Activated naive CD4-positive, alpha-beta T cell treated with anti-CD3 and anti-CD28 coated beads, Interleukin-2, amount 50 U/mL, for 24 hours (primary cell): ENCODE results near the gene PRKCZ.
"Not testable (repeated sequence)": the region's sequence is repeated elsewhere in the genome, so short reads cannot be mapped to it uniquely, and the experiment has no call there.

Experiments used
- H3K27ac Mint-ChIP-seq: one replicate; pipeline ENCODE4 v1.8.0; 2021; ENCODE audit warnings: mild to moderate bottlenecking, mixed read lengths
- H3K27me3 Mint-ChIP-seq: one replicate; pipeline ENCODE4 v1.8.0; 2021; ENCODE audit warnings: mixed read lengths
- H3K36me3 Mint-ChIP-seq: one replicate; pipeline ENCODE4 v1.8.0; 2021; ENCODE audit warnings: mixed read lengths
- H3K4me1 Mint-ChIP-seq: one replicate; pipeline ENCODE4 v1.8.0; 2021; ENCODE audit warnings: mixed read lengths
- H3K4me3 Mint-ChIP-seq: one replicate; pipeline ENCODE4 v1.8.0; 2021; ENCODE audit warnings: mild to moderate bottlenecking, mixed read lengths
- H3K9me3 Mint-ChIP-seq: one replicate; pipeline ENCODE4 v1.8.0; 2021; ENCODE audit warnings: mixed read lengths

PRKCZ gene

GRCh38 chr1:2106659-2107405 lies 56.6 kb downstream of the PRKCZ start:
- no peaks in the 10 kb centered on the region for H3K36me3 Mint-ChIP-seq
- no peak overlapping the region for H3K4me3 Mint-ChIP-seq
- no peak overlapping the region for H3K27ac Mint-ChIP-seq
- H3K9me3 Mint-ChIP-seq: no peaks in the 10 kb centered on the region
- H3K4me1 Mint-ChIP-seq: no peaks in the 10 kb centered on the region
- H3K27me3 Mint-ChIP-seq: no peaks in the 10 kb centered on the region

- H3K36me3 Mint-ChIP-seq: no peaks in the 10 kb centered on the region
- no peaks in the 10 kb centered on the region for H3K27me3 Mint-ChIP-seq
- H3K4me1 Mint-ChIP-seq: no peaks in the 10 kb centered on the region
- H3K9me3 Mint-ChIP-seq: no peaks in the 10 kb centered on the region
- H3K4me3 Mint-ChIP-seq: no peak overlapping the region
- no peak overlapping the region for H3K27ac Mint-ChIP-seq
Measured at GRCh38 chr1:2107586-2108212, 57.5 kb downstream of the PRKCZ start.

GRCh38 chr1:2108213-2108876 lies 58.1 kb downstream of the PRKCZ start:
- no peaks in the 10 kb centered on the region for H3K4me1 Mint-ChIP-seq
- H3K36me3 Mint-ChIP-seq: no peaks in the 10 kb centered on the region
- no peak overlapping the region for H3K4me3 Mint-ChIP-seq
- no peaks in the 10 kb centered on the region for H3K9me3 Mint-ChIP-seq
- H3K27me3 Mint-ChIP-seq: no peaks in the 10 kb centered on the region
- H3K27ac Mint-ChIP-seq: no peak overlapping the region

- Mint-ChIP-seq H3K9me3 (no peaks in the 10 kb centered on the region), H3K4me1 (no peaks in the 10 kb centered on the region), H3K27me3 (no peaks in the 10 kb centered on the region), H3K36me3 (no peaks in the 10 kb centered on the region), H3K27ac (no peak overlapping the region), H3K4me3 (no peak overlapping the region)
Measured at GRCh38 chr1:2108877-2109580, 58.8 kb downstream of the PRKCZ start.

- H3K4me1 Mint-ChIP-seq: no peaks in the 10 kb centered on the region
- no peaks in the 10 kb centered on the region for H3K27me3 Mint-ChIP-seq
- H3K4me3 Mint-ChIP-seq: no peak overlapping the region
- no peak overlapping the region for H3K27ac Mint-ChIP-seq
- H3K36me3 Mint-ChIP-seq: no peaks in the 10 kb centered on the region
- no peaks in the 10 kb centered on the region for H3K9me3 Mint-ChIP-seq
Measured at GRCh38 chr1:2109581-2110021, 59.4 kb downstream of the PRKCZ start.

GRCh38 chr1:2110191-2110737 lies 60.1 kb downstream of the PRKCZ start:
- no peak overlapping the region for H3K27ac Mint-ChIP-seq

GRCh38 chr1:2110738-2111673 lies 60.8 kb downstream of the PRKCZ start:
- no peak overlapping the region for H3K4me3 Mint-ChIP-seq
- H3K4me1 Mint-ChIP-seq: peaks cover 2% of the 10 kb centered on the region
- H3K36me3 Mint-ChIP-seq: no peaks in the 10 kb centered on the region
- H3K27me3 Mint-ChIP-seq: no peaks in the 10 kb centered on the region
- H3K9me3 Mint-ChIP-seq: no peaks in the 10 kb centered on the region
- no peak overlapping the region for H3K27ac Mint-ChIP-seq

More at GRCh38 chr1:2110191-2110737, 60.1 kb downstream of the PRKCZ start:
- no peak overlapping the region for H3K4me3 Mint-ChIP-seq
- no peaks in the 10 kb centered on the region for H3K4me1 Mint-ChIP-seq
- H3K27me3 Mint-ChIP-seq: no peaks in the 10 kb centered on the region
- no peaks in the 10 kb centered on the region for H3K36me3 Mint-ChIP-seq
- no peaks in the 10 kb centered on the region for H3K9me3 Mint-ChIP-seq

GRCh38 chr1:2111674-2112035 lies 61.4 kb downstream of the PRKCZ start:
- no peaks in the 10 kb centered on the region for H3K9me3 Mint-ChIP-seq
- H3K36me3 Mint-ChIP-seq: no peaks in the 10 kb centered on the region
- no peak overlapping the region for H3K4me3 Mint-ChIP-seq
- H3K4me1 Mint-ChIP-seq: peaks cover 7% of the 10 kb centered on the region
- H3K27ac Mint-ChIP-seq: no peak overlapping the region
- no peaks in the 10 kb centered on the region for H3K27me3 Mint-ChIP-seq

GRCh38 chr1:2112280-2112701 lies 62.1 kb downstream of the PRKCZ start:
- H3K9me3 Mint-ChIP-seq: no peaks in the 10 kb centered on the region
- H3K36me3 Mint-ChIP-seq: no peaks in the 10 kb centered on the region
- no peak overlapping the region for H3K4me3 Mint-ChIP-seq
- H3K27me3 Mint-ChIP-seq: no peaks in the 10 kb centered on the region
- no peak overlapping the region for H3K27ac Mint-ChIP-seq
- H3K4me1 Mint-ChIP-seq: peaks cover 7% of the 10 kb centered on the region

- Mint-ChIP-seq H3K4me3 (no peak overlapping the region), H3K27ac (no peak overlapping the region), H3K36me3 (peaks cover 1% of the 10 kb centered on the region), H3K27me3 (no peaks in the 10 kb centered on the region), H3K4me1 (peaks cover 7% of the 10 kb centered on the region), H3K9me3 (no peaks in the 10 kb centered on the region)
Measured at GRCh38 chr1:2113620-2114135, 63.5 kb downstream of the PRKCZ start.

- not testable (repeated sequence) for H3K4me3 Mint-ChIP-seq, H3K27ac Mint-ChIP-seq, H3K4me1 Mint-ChIP-seq, H3K9me3 Mint-ChIP-seq, H3K36me3 Mint-ChIP-seq, H3K27me3 Mint-ChIP-seq
Measured at GRCh38 chr1:2114635-2115007, 64.4 kb downstream of the PRKCZ start.

- no peak overlapping the region for H3K27ac Mint-ChIP-seq
- no peaks in the 10 kb centered on the region for H3K9me3 Mint-ChIP-seq
- no peak overlapping the region for H3K4me3 Mint-ChIP-seq
- H3K4me1 Mint-ChIP-seq: peaks cover 7% of the 10 kb centered on the region
- H3K36me3 Mint-ChIP-seq: peaks cover 3% of the 10 kb centered on the region
- H3K27me3 Mint-ChIP-seq: no peaks in the 10 kb centered on the region
Measured at GRCh38 chr1:2115008-2115641, 64.9 kb downstream of the PRKCZ start.

- Mint-ChIP-seq H3K4me1 (peaks cover 7% of the 10 kb centered on the region), H3K9me3 (no peaks in the 10 kb centered on the region), H3K27me3 (no peaks in the 10 kb centered on the region), H3K27ac (no peak overlapping the region), H3K36me3 (peaks cover 3% of the 10 kb centered on the region), H3K4me3 (no peak overlapping the region)
Measured at GRCh38 chr1:2115702-2116341, 65.6 kb downstream of the PRKCZ start.

- peaks cover 3% of the 10 kb centered on the region for H3K36me3 Mint-ChIP-seq
- H3K4me1 Mint-ChIP-seq: peaks cover 11% of the 10 kb centered on the region
- H3K9me3 Mint-ChIP-seq: no peaks in the 10 kb centered on the region
- H3K27me3 Mint-ChIP-seq: no peaks in the 10 kb centered on the region
- H3K4me3 Mint-ChIP-seq: no peak overlapping the region
- no peak overlapping the region for H3K27ac Mint-ChIP-seq
Measured at GRCh38 chr1:2119886-2120285, 69.7 kb downstream of the PRKCZ start.
